Fibroblast of the aortic adventitia (primary cell): ENCODE data around the gene ITPRID1. TPM values are rescaled to one million over a fixed set of nuclear protein-coding genes. Genes with fewer than 3 reads are reported as not detected.
"Not testable (repeated sequence)": the region's sequence is repeated elsewhere in the genome, so short reads cannot be mapped to it uniquely, and the experiment has no call there.

Experiments used
- DNase-seq: peaks from one replicate; pipeline ENCODE4 v3.0.0-alpha.2; 2010; ENCODE audit warnings: low read depth
- H3K4me3 ChIP-seq: 2 replicates; pipeline ENCODE4 v1.5.1; 2011; ENCODE audit warnings: low read depth, mild to moderate bottlenecking, control low read depth, low read length, moderate library complexity
- CTCF ChIP-seq: IDR thresholded peaks from 2 replicates; pipeline ENCODE4 v1.5.1; 2011; ENCODE audit warnings: mild to moderate bottlenecking, low read length, control low read depth, inconsistent platforms; ENCODE audit not compliant: insufficient read depth
- total RNA-seq: library from RNA; depleted of rRNA; stranded (reverse); fragments of >200 nt; gene quantifications from 2 replicates; pipeline ENCODE4 v1.2.3, GENCODE V29; 2012; ENCODE audit warnings: low replicate concordance

Gene ITPRID1
- total RNA-seq, 1 donor = not detected

GRCh38 chr7:31526864-31527263 lies 13.0 kb downstream of the ITPRID1 start:
- no peak for TF ChIP-seq CTCF
- no peak overlapping the region for H3K4me3 ChIP-seq

GRCh38 chr7:31529103-31529502 lies 15.2 kb downstream of the ITPRID1 start:
- no peak for DNase-seq

More at GRCh38 chr7:31526864-31527263, 13.0 kb downstream of the ITPRID1 start:
- no peak for DNase-seq

GRCh38 chr7:31540651-31541185 lies 26.8 kb downstream of the ITPRID1 start:
- DNase-seq, H3K4me3 ChIP-seq: not testable (repeated sequence)

More at GRCh38 chr7:31529103-31529502, 15.2 kb downstream of the ITPRID1 start:
- no peak for TF ChIP-seq CTCF
- no peak overlapping the region for H3K4me3 ChIP-seq

- no peak for TF ChIP-seq CTCF
- no peak for DNase-seq
- H3K4me3 ChIP-seq = no peak overlapping the region
Measured at GRCh38 chr7:31545549-31545948, 31.7 kb downstream of the ITPRID1 start.

- no peak for TF ChIP-seq CTCF
- no peak for DNase-seq
- no peak overlapping the region for H3K4me3 ChIP-seq
Measured at GRCh38 chr7:31549611-31550010, 35.7 kb downstream of the ITPRID1 start.

- H3K4me3 ChIP-seq = no peak overlapping the region
- DNase-seq = no peak
- TF ChIP-seq CTCF = no peak
Measured at GRCh38 chr7:31550432-31550831, 36.5 kb downstream of the ITPRID1 start.

- H3K4me3 ChIP-seq = no peak overlapping the region
- no peak for TF ChIP-seq CTCF
- DNase-seq = no peak
Measured at GRCh38 chr7:31553661-31554081, 39.8 kb downstream of the ITPRID1 start.
